DMS53 treated with DMSO at 0.1 percent for 48 hours (cell line): Measurements from ENCODE around the gene MXD1.
"Not testable (repeated sequence)": the region's sequence is repeated elsewhere in the genome, so short reads cannot be mapped to it uniquely, and the experiment has no call there.

ENCODE experiments used
- DNase-seq: peaks from one replicate; lab custom pipeline; 2025; ENCODE audit not compliant: unreplicated experiment; lab: John Stamatoyannopoulos, UW

Gene MXD1, protein sequence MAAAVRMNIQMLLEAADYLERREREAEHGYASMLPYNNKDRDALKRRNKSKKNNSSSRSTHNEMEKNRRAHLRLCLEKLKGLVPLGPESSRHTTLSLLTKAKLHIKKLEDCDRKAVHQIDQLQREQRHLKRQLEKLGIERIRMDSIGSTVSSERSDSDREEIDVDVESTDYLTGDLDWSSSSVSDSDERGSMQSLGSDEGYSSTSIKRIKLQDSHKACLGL

DNA sequence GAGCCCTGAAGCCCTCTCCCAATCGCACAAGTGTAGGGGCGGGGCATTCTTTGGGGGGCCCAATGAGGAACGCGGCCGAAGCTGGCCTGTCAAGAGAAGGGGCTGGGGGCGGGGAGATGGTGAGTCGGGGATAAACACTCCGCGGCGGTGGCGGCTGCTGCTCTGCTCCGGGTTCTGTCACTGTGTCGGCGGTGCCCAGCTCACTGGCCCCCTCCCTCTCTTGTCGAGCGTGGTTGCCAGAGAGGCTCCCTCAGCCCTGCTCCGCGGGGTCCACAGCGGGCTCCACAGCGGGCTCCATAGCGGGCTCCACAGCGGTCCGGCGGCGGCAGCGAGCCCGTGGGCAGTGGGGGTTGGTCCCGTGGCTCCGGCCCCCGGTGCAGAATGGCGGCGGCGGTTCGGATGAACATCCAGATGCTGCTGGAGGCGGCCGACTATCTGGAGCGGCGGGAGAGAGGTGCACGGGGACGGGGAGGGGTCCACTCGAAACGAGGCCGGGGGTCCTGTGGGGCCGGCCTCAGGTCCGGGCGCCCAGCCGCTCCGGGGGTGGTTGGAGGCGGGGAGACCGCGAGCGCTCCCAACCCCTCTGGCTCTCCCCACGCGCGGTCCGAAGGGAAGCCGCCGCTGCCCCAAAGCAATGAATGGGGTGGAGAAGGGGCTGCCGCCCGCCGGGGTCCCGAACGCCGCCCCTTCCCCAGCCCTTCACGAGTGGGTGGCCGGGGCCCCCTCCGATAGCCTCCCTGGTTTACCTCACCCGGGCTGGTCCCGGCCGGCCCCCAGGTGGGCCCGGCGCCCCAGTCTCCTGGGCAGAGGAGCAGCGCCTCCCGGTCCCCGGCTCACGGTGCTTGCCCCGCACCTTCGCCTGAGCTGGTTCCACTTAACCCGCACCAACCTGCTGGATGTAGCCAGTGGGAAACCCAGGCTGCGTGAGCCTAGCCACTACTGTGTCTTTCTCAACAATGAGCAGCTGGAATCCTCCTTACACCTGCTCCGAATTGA is at the start of gene MXD1:
Gene MXD1 (plus strand): TSS at position 160 of the 996 bp plus-strand sequence. CDS start 222 bp downstream, at position 382.
- no peak for DNase-seq

DNA sequence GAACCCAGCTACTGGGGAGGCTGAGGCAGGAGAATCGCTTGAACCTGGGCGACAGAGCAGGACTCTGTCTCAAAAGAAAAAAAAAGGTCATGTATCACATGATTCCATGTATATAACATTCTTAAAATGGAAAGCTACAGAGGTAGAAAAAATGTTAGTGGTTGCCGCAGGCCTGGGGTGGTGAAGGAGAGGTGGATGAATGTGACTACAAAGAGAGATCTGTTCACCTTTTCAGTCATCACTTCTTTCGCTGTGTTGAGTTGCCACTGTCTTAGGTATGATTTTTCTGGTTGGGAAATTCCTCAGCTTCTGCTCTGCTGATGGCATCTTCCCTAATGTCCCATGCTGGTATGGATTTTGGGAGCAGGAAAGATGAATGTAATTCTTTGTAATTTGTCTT is 26.5 kb upstream of the MXD1 start:
- no peak for DNase-seq

DNA sequence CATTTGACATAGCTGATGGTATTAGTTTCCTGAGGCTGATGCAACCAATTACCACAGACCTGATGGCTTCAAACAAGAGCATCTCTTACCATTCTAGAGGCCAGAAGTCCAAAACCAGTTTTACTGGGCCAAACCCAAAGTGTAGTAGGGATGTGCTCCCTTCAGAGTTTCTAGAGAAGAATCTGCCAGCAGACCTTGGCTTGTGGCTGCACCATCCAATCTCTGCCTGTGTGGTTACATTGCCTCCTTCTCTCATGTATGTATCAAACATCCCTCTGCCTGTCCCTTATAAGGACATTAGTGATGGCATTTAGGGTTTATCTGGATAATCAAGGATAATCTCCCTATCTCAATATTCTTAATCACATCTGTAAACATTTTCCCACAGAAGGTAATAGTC is 25.6 kb upstream of the MXD1 start:
- DNase-seq, result no peak

DNA sequence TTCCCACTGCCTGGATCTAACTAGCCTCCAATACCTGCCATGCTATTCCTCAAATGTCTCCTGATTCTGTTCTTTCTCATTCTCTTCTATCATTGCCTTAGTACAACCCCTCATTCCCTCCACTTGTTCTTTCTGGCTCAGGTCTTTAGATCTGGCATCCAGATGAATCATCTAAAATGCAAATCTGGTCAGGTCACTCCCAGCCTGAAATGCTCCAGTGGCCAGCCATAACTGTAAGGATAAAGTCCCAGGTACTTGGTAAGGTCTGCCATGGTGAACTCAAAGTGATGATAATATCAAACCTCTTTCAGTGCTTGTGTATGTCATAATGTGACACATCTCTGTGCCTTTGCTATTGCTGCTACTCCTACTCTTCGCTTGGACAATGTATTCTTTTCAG is 24.0 kb upstream of the MXD1 start:
- DNase-seq, result no peak

DNA sequence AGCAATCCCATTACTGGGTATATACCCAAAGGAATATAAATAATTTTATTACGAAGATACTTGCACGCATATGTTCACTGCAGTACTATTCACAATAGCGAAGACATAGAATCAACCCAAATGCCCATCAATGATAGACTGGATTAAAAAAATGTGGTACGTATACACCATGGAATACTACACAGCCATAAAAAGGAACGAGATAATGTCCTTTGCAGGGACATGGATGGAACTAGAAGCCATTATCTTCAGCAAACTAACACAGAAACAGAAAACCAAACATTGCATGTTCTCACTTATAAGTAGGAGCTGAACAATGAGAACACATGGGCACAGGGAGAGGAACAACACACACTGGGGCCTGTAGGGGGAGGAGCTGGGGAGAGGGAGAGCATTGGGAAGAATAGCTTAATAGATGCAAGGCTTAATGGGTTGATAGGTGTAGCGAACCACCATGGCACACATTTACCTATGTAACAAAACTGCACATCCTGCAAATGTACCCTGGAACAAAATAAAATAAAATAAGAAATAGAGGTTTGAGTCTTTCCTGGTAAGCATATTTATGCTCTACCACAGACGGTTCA is 22.0 kb upstream of the MXD1 start:
- not testable (repeated sequence) for DNase-seq

DNA sequence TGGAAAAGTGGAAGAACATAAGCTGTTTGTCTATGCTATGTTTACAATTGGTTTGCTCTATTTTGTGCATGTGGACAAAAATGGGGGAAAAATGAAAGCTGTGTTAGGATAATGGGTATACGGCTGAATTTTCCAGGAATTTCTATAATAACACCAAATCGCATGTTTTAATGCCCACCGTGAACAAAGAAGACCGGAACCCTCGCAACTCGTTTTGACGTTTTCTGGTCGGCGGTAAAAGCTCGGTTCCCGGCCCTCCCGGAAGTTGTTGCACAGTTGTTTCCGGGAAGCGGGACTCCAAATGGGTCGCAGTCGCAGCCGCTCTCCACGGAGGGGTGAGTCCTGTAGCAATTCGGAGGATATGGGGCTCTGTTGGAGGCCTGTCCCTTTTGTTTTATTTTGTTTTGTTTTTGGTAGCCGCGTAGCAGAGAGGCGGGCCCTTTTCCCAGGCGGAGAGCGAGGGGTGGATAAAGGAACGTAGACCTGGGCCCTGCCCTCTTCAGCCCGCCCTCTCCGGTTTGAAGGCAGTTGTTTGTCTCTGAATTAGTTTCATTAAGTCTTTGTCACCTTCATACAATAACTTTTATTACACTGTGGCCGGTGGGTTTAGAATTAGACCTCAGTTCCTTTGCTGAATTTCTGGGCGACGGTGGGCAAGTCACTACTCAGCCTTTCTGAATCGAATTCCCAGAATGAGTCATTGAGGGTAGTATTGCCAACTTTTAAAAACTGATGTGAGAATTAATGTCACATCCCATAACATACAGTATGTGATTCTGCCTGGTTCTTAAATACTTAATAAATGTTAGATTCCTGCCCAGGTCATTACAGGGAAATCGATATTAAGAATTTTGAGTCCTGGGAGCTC is 21.0 kb upstream of the MXD1 start, which contains the start of gene SNRNP27:
Gene SNRNP27 (plus strand): TSS at position 273 of the 868 bp plus-strand sequence. CDS start 29 bp downstream, at position 302.
- peak; percentile 52 for DNase-seq

GRCh38 chr2:69894737-69895136 is 20.2 kb upstream of the MXD1 start:
- DNase-seq, result not testable (repeated sequence)

- DNase-seq, result no peak
Measured at GRCh38 chr2:69902213-69902922, 12.5 kb upstream of the MXD1 start.

- no peak for DNase-seq
Measured at GRCh38 chr2:69907216-69907615, 7.7 kb upstream of the MXD1 start.

- peak; percentile 71 for DNase-seq
Measured at GRCh38 chr2:69911985-69912563, 2.8 kb upstream of the MXD1 start.

- DNase-seq, result peak; percentile 99
Measured at GRCh38 chr2:69914164-69914949, 552 bp upstream of the MXD1 start.

DNA sequence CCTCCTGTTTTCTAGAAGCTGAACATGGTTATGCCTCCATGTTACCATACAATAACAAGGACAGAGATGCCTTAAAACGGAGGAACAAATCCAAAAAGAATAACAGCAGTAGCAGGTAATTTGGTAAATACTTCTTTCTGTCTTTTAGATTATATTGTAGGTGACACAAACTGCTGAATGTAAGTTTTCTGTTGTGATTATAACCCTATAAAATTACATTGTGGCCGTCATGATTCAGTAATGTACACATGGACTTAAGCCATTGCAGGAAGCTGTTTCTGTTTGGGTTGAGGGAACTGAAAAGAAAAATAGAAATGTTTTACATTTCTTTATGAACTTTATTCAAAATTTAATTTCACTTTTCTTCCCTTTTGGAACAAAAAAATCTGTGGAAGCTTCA is 1.2 kb downstream of the MXD1 start:
- no peak for DNase-seq

DNA sequence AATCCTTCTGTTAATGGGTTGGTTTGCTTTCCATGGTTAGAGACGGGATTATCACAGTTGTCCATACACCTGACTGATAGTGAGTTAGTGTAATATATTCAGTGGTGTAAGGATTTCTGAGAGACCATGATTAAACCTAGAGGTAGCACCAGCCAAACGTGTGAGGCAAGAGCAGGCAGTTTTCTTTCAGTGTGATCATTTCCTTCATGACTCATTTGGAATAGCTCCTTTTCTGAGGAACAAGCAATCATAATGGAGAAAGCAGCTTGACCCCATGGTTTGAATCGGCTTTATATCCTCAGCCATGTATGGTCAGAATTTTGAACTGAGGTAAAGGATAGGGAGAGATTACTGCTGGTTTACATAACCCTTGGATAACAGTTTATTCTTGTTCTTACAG is 2.9 kb downstream of the MXD1 start:
- no peak for DNase-seq

GRCh38 chr2:69918401-69918800 is 3.5 kb downstream of the MXD1 start:
- no peak for DNase-seq

DNA sequence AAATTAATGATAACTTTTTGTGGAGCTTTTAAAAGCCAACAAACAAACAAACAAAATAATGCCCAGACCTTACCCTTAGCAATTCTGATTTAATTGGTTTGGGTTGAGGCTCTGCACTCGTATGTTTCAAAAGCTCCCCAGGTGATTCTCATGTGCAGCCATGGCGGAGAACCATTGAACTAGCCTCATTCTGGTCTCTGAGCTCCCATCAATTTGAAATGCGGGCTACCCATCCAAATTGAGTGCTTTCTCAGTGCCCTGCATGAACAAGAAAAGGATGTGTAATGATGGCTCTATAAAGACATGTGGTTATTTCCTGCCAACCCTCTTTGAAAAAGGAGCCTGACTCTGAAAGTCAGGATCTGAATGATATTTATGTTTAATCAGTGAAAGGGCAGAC is 8.2 kb downstream of the MXD1 start:
- DNase-seq, result no peak

DNA sequence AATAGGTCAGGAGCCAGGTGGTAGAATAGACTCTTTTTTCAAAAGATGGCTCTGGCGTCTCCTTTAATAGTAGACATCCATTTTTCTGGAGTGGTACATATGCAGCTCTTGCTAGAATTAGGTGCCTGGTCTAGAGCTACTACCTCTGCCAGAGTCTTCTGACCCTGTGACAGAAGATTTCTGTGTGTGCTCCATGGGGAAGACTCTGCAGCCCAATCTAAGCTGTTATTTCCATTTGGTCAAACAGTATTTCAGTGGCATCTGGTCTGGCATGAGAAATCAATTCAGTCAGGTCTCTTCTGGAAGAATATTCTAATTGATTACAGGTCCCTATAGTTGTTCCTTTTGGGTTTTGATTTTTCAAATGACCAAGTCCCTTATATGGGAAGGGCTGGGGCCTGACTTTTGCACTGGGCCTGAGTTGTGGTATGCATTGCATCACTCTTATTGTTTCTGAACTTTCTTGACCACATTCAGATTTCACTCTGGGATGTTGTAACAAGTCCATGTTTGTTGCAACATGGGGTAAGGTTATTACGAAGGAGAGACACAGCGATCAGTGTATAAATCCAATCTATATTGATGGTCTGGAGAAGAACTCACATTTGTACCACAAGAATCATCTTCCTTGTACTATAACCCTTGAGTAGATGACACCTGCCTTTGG is 12.1 kb downstream of the MXD1 start:
- DNase-seq, result no peak

DNA sequence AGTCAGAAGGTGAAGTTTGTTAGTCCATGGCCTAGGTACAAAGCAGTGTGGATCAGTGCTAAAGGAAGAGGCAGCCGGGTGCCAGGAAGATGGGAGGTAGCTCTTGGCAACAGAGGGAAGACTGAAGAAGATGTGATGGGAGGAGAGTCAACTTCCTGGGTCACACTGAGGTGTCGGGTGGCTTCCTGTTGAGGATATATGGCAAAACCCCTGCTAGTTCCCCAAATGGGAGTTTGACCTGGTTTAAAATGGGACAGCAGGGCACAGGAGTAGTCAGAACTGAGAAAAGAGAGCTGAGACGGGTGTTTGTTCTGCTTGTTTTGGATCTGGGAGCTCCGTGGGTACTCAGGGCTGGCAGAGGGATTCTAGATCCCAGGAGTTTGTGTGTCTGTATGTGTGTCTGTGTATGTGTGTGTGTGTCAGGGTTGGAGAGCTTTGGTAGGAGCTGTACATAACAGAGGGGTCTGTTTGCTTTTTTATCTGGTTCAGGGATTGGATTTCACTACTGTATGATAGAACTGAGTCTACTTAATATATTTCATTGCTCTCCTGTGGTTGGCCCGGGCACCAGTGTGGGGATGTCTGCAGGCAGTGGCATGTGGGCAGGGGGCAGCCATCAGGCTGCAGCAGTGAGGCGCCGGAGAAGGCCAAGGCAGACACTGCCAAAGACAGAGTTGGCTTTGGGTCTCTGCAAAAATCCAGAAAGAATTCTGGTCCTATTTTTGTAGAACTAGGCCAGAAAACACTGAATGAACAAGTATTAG is 17.1 kb downstream of the MXD1 start:
- DNase-seq, result no peak

DNA sequence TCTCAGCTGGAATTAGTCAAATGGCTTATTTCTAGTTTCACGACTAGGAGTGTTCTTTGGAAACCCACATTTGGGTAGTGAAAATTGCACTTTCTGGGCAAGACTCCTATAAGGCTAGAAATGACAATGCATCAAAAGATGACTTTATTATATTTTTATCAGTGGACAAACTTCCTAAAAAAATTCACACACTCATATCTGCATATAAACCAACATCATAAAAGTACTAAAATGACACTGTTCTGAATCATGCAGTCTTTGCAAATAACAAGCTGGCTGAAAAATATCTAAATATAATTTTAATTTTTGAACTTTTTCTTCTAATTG is 17.6 kb downstream of the MXD1 start:
- no peak for DNase-seq
